T-helper 1 cell treated with Interleukin-12 subunit alpha and Interleukin-12 subunit beta and Interleukin-4 antibody, amounts not matched to agents 30 μg/mL and 1 μg/mL, for 36 hours (primary cell): Measurements from ENCODE around the gene POLR3A.

Experiments
- H3K27ac Mint-ChIP-seq: one replicate; pipeline ENCODE4 v1.8.0; 2021; ENCODE audit warnings: mild to moderate bottlenecking, mixed read lengths
- H3K27me3 Mint-ChIP-seq: one replicate; pipeline ENCODE4 v1.8.0; 2021; ENCODE audit warnings: low read depth, mixed read lengths
- H3K36me3 Mint-ChIP-seq: one replicate; pipeline ENCODE4 v1.8.0; 2021; ENCODE audit warnings: low read depth, mixed read lengths
- H3K4me1 Mint-ChIP-seq: one replicate; pipeline ENCODE4 v1.8.0; 2021; ENCODE audit warnings: low read depth, mixed read lengths
- H3K4me3 Mint-ChIP-seq: one replicate; pipeline ENCODE4 v1.8.0; 2021; ENCODE audit warnings: mild to moderate bottlenecking, moderate library complexity, mixed read lengths
- H3K9me3 Mint-ChIP-seq: one replicate; pipeline ENCODE4 v1.8.0; 2021; ENCODE audit warnings: mixed read lengths

The POLR3A gene

GRCh38 chr10:77987671-77988255 lies 41.6 kb downstream of the POLR3A start:
- H3K9me3 Mint-ChIP-seq = no peaks in the 10 kb centered on the region
- no peaks in the 10 kb centered on the region for H3K4me1 Mint-ChIP-seq
- peaks cover 37% of the 10 kb centered on the region for H3K36me3 Mint-ChIP-seq
- H3K27ac Mint-ChIP-seq = no peak overlapping the region
- no peaks in the 10 kb centered on the region for H3K27me3 Mint-ChIP-seq
- H3K4me3 Mint-ChIP-seq = no peak overlapping the region

- Mint-ChIP-seq H3K36me3 (peaks cover 43% of the 10 kb centered on the region), H3K27me3 (no peaks in the 10 kb centered on the region), H3K4me3 (no peak overlapping the region), H3K4me1 (no peaks in the 10 kb centered on the region), H3K27ac (no peak overlapping the region), H3K9me3 (no peaks in the 10 kb centered on the region)
These were observed 44.3 kb downstream of the POLR3A start for GRCh38 chr10:77984986-77985385.

- Mint-ChIP-seq H3K9me3 (no peaks in the 10 kb centered on the region), H3K36me3 (peaks cover 45% of the 10 kb centered on the region), H3K4me1 (no peaks in the 10 kb centered on the region), H3K4me3 (no peak overlapping the region), H3K27ac (no peak overlapping the region), H3K27me3 (no peaks in the 10 kb centered on the region)
These were observed 45.7 kb downstream of the POLR3A start for GRCh38 chr10:77983384-77984341.

- Mint-ChIP-seq H3K36me3 (peaks cover 48% of the 10 kb centered on the region), H3K4me3 (no peak overlapping the region)
These were observed 48.0 kb downstream of the POLR3A start for GRCh38 chr10:77981281-77981680.

GRCh38 chr10:77979221-77979620 lies 50.1 kb downstream of the POLR3A start:
- Mint-ChIP-seq H3K4me3 (no peak overlapping the region), H3K4me1 (no peaks in the 10 kb centered on the region), H3K27me3 (no peaks in the 10 kb centered on the region), H3K27ac (no peak overlapping the region), H3K36me3 (peaks cover 36% of the 10 kb centered on the region), H3K9me3 (no peaks in the 10 kb centered on the region)

More at GRCh38 chr10:77981281-77981680, 48.0 kb downstream of the POLR3A start:
- Mint-ChIP-seq H3K9me3 (no peaks in the 10 kb centered on the region), H3K27me3 (no peaks in the 10 kb centered on the region), H3K4me1 (no peaks in the 10 kb centered on the region), H3K27ac (no peak overlapping the region)

GRCh38 chr10:77978360-77978759 lies 51.0 kb downstream of the POLR3A start:
- no peaks in the 10 kb centered on the region for H3K9me3 Mint-ChIP-seq
- no peaks in the 10 kb centered on the region for H3K4me1 Mint-ChIP-seq
- H3K36me3 Mint-ChIP-seq = peaks cover 34% of the 10 kb centered on the region
- H3K27ac Mint-ChIP-seq = no peak overlapping the region
- no peak overlapping the region for H3K4me3 Mint-ChIP-seq
- H3K27me3 Mint-ChIP-seq = no peaks in the 10 kb centered on the region

- Mint-ChIP-seq H3K9me3 (no peaks in the 10 kb centered on the region), H3K36me3 (peaks cover 30% of the 10 kb centered on the region), H3K4me3 (no peak overlapping the region), H3K27ac (no peak overlapping the region), H3K4me1 (no peaks in the 10 kb centered on the region), H3K27me3 (no peaks in the 10 kb centered on the region)
These were observed 51.4 kb downstream of the POLR3A start for GRCh38 chr10:77977934-77978333.

- Mint-ChIP-seq H3K27me3 (no peaks in the 10 kb centered on the region), H3K4me3 (no peak overlapping the region), H3K27ac (no peak overlapping the region), H3K4me1 (peaks cover 2% of the 10 kb centered on the region), H3K9me3 (no peaks in the 10 kb centered on the region), H3K36me3 (peaks cover 28% of the 10 kb centered on the region)
These were observed 52.3 kb downstream of the POLR3A start for GRCh38 chr10:77977016-77977415.

- Mint-ChIP-seq H3K27me3 (no peaks in the 10 kb centered on the region), H3K27ac (no peak overlapping the region), H3K9me3 (no peaks in the 10 kb centered on the region), H3K36me3 (peaks cover 17% of the 10 kb centered on the region), H3K4me3 (no peak overlapping the region), H3K4me1 (peaks cover 8% of the 10 kb centered on the region)
These were observed 54.1 kb downstream of the POLR3A start for GRCh38 chr10:77975086-77975666.

GRCh38 chr10:77974396-77975074 lies 54.8 kb downstream of the POLR3A start:
- H3K27me3 Mint-ChIP-seq = no peaks in the 10 kb centered on the region

GRCh38 chr10:77973276-77973675 lies 56.0 kb downstream of the POLR3A start:
- H3K4me3 Mint-ChIP-seq = no peak overlapping the region
- no peaks in the 10 kb centered on the region for H3K27me3 Mint-ChIP-seq
- H3K4me1 Mint-ChIP-seq = peaks cover 8% of the 10 kb centered on the region
- peaks cover 11% of the 10 kb centered on the region for H3K36me3 Mint-ChIP-seq
- H3K9me3 Mint-ChIP-seq = no peaks in the 10 kb centered on the region
- H3K27ac Mint-ChIP-seq = no peak overlapping the region

More at GRCh38 chr10:77974396-77975074, 54.8 kb downstream of the POLR3A start:
- H3K27ac Mint-ChIP-seq = no peak overlapping the region
- H3K4me3 Mint-ChIP-seq = no peak overlapping the region
- H3K36me3 Mint-ChIP-seq = peaks cover 11% of the 10 kb centered on the region
- H3K9me3 Mint-ChIP-seq = no peaks in the 10 kb centered on the region
- H3K4me1 Mint-ChIP-seq = peaks cover 8% of the 10 kb centered on the region

- Mint-ChIP-seq H3K27ac (no peak overlapping the region), H3K9me3 (no peaks in the 10 kb centered on the region), H3K4me3 (no peak overlapping the region), H3K36me3 (peaks cover 5% of the 10 kb centered on the region), H3K4me1 (peaks cover 8% of the 10 kb centered on the region), H3K27me3 (no peaks in the 10 kb centered on the region)
These were observed 57.2 kb downstream of the POLR3A start for GRCh38 chr10:77972148-77972547.

- H3K9me3 Mint-ChIP-seq = no peaks in the 10 kb centered on the region
- no peak overlapping the region for H3K27ac Mint-ChIP-seq
- no peak overlapping the region for H3K4me3 Mint-ChIP-seq
- H3K36me3 Mint-ChIP-seq = peaks cover 4% of the 10 kb centered on the region
- no peaks in the 10 kb centered on the region for H3K27me3 Mint-ChIP-seq
- H3K4me1 Mint-ChIP-seq = peaks cover 8% of the 10 kb centered on the region
These were observed 57.5 kb downstream of the POLR3A start for GRCh38 chr10:77971804-77972144.
